ENCODE measurements around the gene TBC1D4.

GRCh38 chr13:75359266-75359665 lies 122.7 kb downstream of the TBC1D4 start:
- TF ChIP-seq POLR2AphosphoS5 (IDR thresholded peaks at IDR 0.05; ENCODE audit: low read depth, low read length) = no peak
- no peak for TF ChIP-seq REST (IDR thresholded peaks at IDR 0.05; ENCODE audit: insufficient read depth in 1 of 2, low read depth in 2 of 2, low read length in 2 of 2)
- no peak for TF ChIP-seq TAF1 (IDR thresholded peaks at IDR 0.05; ENCODE audit: borderline replicate concordance, insufficient read depth, low read length)
